Activated B cell treated with CpG ODN at 0.5 μM for 24 hours (primary cell): ENCODE measurements around the gene PI16. TPM values are rescaled to one million over a fixed set of nuclear protein-coding genes. Genes with fewer than 3 reads are reported as not detected.
A peak's percentile ranks its signal among the peaks of the same experiment; 100 is the strongest.

ENCODE experiments used
- ATAC-seq: fragments of 200-7000 bp; cut with Tn5 transposase; one replicate; pipeline ENCODE4 v1.10.0; 2021; ENCODE audit warnings: low read depth, mild to moderate bottlenecking, moderate library complexity
- CTCF ChIA-PET: fragments of 350-600 bp; sonication (Branson Sonifier 250); formaldehyde crosslinking; loops from one replicate; lab custom pipeline; 2021; ENCODE audit warnings: antibody characterized with exemption; lab: Charles Lee
- POLR2A ChIA-PET: fragments of 350-600 bp; sonication (Branson Sonifier 250); formaldehyde crosslinking; loops from one replicate; lab custom pipeline; 2021; ENCODE audit warnings: antibody characterized with exemption; lab: Charles Lee
- DNase-seq: peaks from one replicate; pipeline ENCODE4 v3.0.0; 2022
- H3K27ac Mint-ChIP-seq: one replicate; pipeline ENCODE4 v1.8.0; 2020; ENCODE audit warnings: mixed read lengths
- H3K27me3 Mint-ChIP-seq: one replicate; pipeline ENCODE4 v1.8.0; 2021; ENCODE audit warnings: mixed read lengths
- H3K36me3 Mint-ChIP-seq: one replicate; pipeline ENCODE4 v1.8.0; 2021; ENCODE audit warnings: low read depth, mixed read lengths
- H3K4me1 Mint-ChIP-seq: one replicate; pipeline ENCODE4 v1.8.0; 2021; ENCODE audit warnings: mixed read lengths
- H3K4me3 Mint-ChIP-seq: one replicate; pipeline ENCODE4 v1.8.0; 2020; ENCODE audit warnings: mild to moderate bottlenecking, mixed read lengths
- H3K9me3 Mint-ChIP-seq: one replicate; pipeline ENCODE4 v1.8.0; 2020; ENCODE audit warnings: mixed read lengths
- CTCF ChIP-seq: fragments of 200-600 bp; IDR thresholded peaks from one replicate; pipeline ENCODE4 v1.8.0; 2022; ENCODE audit warnings: antibody characterized with exemption, mild to moderate bottlenecking
- intact Hi-C: fragments of 100-400 bp; cut with micrococcal nuclease; formaldehyde crosslinking; loops from one replicate; pipeline ENCODE4 v1.15.1; 2024
- total RNA-seq: library from RNA; stranded (reverse); gene quantifications from 2 replicates; pipeline ENCODE4 v1.2.3, GENCODE V29; 2022

Gene PI16
- total RNA-seq, 1 donor from 2014 or later = 0.78 TPM

GRCh38 chr6:36976509-36976908 lies 22.0 kb downstream of the PI16 start:
- TF ChIP-seq CTCF = no peak
- ATAC-seq (no peak), DNase-seq (no peak)
- intact Hi-C loops = no loop called here
- peaks cover 92% of the 10 kb centered on the region for H3K36me3 Mint-ChIP-seq
- no peaks in the 10 kb centered on the region for H3K27me3 Mint-ChIP-seq
- H3K4me3 Mint-ChIP-seq = no peak overlapping the region
- ChIA-PET POLR2A (interaction anchor here (2.1 kb wide), 1 partner anchor 42 kb away, joined by 6 read pairs; no protein-coding TSS in a partner anchor), CTCF (interaction anchor here (0.9 to 12.5 kb wide), 6 partner anchors 21 to 196 kb away, joined by 3 to 167 read pairs (median 4); no protein-coding TSS in a partner anchor)
- no peaks in the 10 kb centered on the region for H3K9me3 Mint-ChIP-seq
- H3K27ac Mint-ChIP-seq = no peak overlapping the region
- H3K4me1 Mint-ChIP-seq = peaks cover 23% of the 10 kb centered on the region

GRCh38 chr6:36976931-36977330 lies 22.4 kb downstream of the PI16 start:
- Mint-ChIP-seq H3K4me1 (peaks cover 27% of the 10 kb centered on the region), H3K4me3 (no peak overlapping the region), H3K9me3 (no peaks in the 10 kb centered on the region), H3K36me3 (peaks cover 92% of the 10 kb centered on the region), H3K27me3 (no peaks in the 10 kb centered on the region), H3K27ac (no peak overlapping the region)
- TF ChIP-seq CTCF = no peak
- no peak for ATAC-seq
- no peak for DNase-seq
- intact Hi-C loops = loop anchor here (1.0 kb wide), 3 partner anchors 28 to 233 kb away; partner anchors contain the start of gene FGD2
- ChIA-PET CTCF (interaction anchor here (0.8 to 12.5 kb wide), 9 partner anchors 27 to 233 kb away, joined by 3 to 167 read pairs (median 4); no protein-coding TSS in a partner anchor), POLR2A (interaction anchor here (0.7 to 1.6 kb wide), 7 partner anchors 9 to 199 kb away, joined by 3 to 12 read pairs (median 8); partner anchors contain the start of genes FGD2, MTCH1 and PI16)

- Mint-ChIP-seq H3K27me3 (no peaks in the 10 kb centered on the region), H3K4me3 (no peak overlapping the region), H3K9me3 (no peaks in the 10 kb centered on the region), H3K27ac (no peak overlapping the region), H3K36me3 (peaks cover 88% of the 10 kb centered on the region), H3K4me1 (peaks cover 30% of the 10 kb centered on the region)
- intact Hi-C loops = loop anchor here (1.0 kb wide), 3 partner anchors 28 to 233 kb away; partner anchors contain the start of gene FGD2
- CTCF ChIA-PET = interaction anchor here (0.8 to 12.5 kb wide), 9 partner anchors 11 to 232 kb away, joined by 3 to 167 read pairs (median 4); no protein-coding TSS in a partner anchor
- DNase-seq (no peak), ATAC-seq (peak; percentile 85)
- POLR2A ChIA-PET = interaction anchor here (0.7 to 1.6 kb wide), 7 partner anchors 9 to 198 kb away, joined by 3 to 12 read pairs (median 8); partner anchors contain the start of genes FGD2, MTCH1 and PI16
- no peak for TF ChIP-seq CTCF
Observed at GRCh38 chr6:36977470-36977941, 23.0 kb downstream of the PI16 start.

GRCh38 chr6:36978421-36979346 lies 24.1 kb downstream of the PI16 start:
- H3K4me3 Mint-ChIP-seq = no peak overlapping the region
- TF ChIP-seq CTCF = no peak
- CTCF ChIA-PET = interaction anchor here (0.9 to 12.5 kb wide), 10 partner anchors 28 to 231 kb away, joined by 3 to 167 read pairs (median 6); partner anchors contain the start of gene C6orf89
- peaks cover 30% of the 10 kb centered on the region for H3K4me1 Mint-ChIP-seq
- intact Hi-C loops = loop anchor here (2.0 kb wide), 1 partner anchor 94 kb away; the partner anchor contains the start of gene C6orf89
- H3K9me3 Mint-ChIP-seq = no peaks in the 10 kb centered on the region
- POLR2A ChIA-PET = interaction anchor here (0.6 to 3.6 kb wide), 6 partner anchors 7 to 191 kb away, joined by 3 to 18 read pairs (median 7); partner anchors contain the start of genes FGD2, MTCH1 and PIM1
- ATAC-seq (no peak), DNase-seq (no peak)
- H3K36me3 Mint-ChIP-seq = peaks cover 77% of the 10 kb centered on the region
- no peaks in the 10 kb centered on the region for H3K27me3 Mint-ChIP-seq
- no peak overlapping the region for H3K27ac Mint-ChIP-seq
